HepG2 (cell line): ENCODE data around the gene SUCLG2. TPM values are rescaled to one million over a fixed set of nuclear protein-coding genes. Genes with fewer than 3 reads are reported as not detected.

Source experiments
- ATAC-seq: fragments of 200-7000 bp; cut with Tn5 transposase; 3 replicates; pipeline ENCODE4 v1.9.1; 2020; ENCODE audit warnings: mild to moderate bottlenecking, moderate library complexity
- BruUV-seq: library from RNA; stranded (reverse); fragments of 400-500 nt; replicated peaks from 2 replicates; lab custom pipeline; 2021; lab: Mats Ljungman, UMichigan
- CTCF ChIA-PET: fragments of 300-600 bp; formaldehyde crosslinking; extraction: SDS; loops from one replicate; lab custom pipeline; 2021; ENCODE audit warnings: low total read pairs, inconsistent platforms, low intra/inter-chr PET ratio; lab: Yijun Ruan, JAX
- POLR2A ChIA-PET: fragments of 350-600 bp; sonication (Branson Sonifier 250); formaldehyde crosslinking; loops from one replicate; lab custom pipeline; 2020; ENCODE audit warnings: antibody characterized with exemption, inconsistent platforms; lab: Yijun Ruan, JAX
- DNase-seq: peaks from one replicate; pipeline ENCODE4 v3.0.0-alpha.2; 2015; ENCODE audit warnings: low spot score
- FAIRE-seq: peaks from 3 replicates; lab custom pipeline; 2011; peaks lifted over from hg19 to GRCh38; lab: Jason Lieb, UNC
- H2AFZ ChIP-seq: one replicate; pipeline ENCODE4 v1.6.1; 2011; ENCODE audit warnings: low read length, inconsistent platforms
- H3K27ac ChIP-seq: fragments of 300-600 bp; 3 replicates; pipeline ENCODE4 v1.8.0; 2011; ENCODE audit warnings: mixed run types, mild to moderate bottlenecking, mixed read lengths, low read length, inconsistent platforms; ENCODE audit not compliant: insufficient read depth; ENCODE audit errors: extremely low read length
- H3K27me3 ChIP-seq, 2 experiments: fragments of 200-600 bp in 1 of 2; 2 replicates in 1 of 2; 3 replicates in 1 of 2; pipeline versions ENCODE4 v1.6.0 to v1.8.0; 2011; ENCODE audit warnings: low read length in 2 of 2, mild to moderate bottlenecking in 2 of 2, moderate library complexity in 2 of 2, inconsistent platforms in 1 of 2; ENCODE audit not compliant: insufficient read depth in 2 of 2, control insufficient read depth in 1 of 2
- H3K36me3 ChIP-seq, 2 experiments: fragments of 200-600 bp in 1 of 2; replicated peaks in 1 of 2; 2 replicates in 1 of 2; 3 replicates in 1 of 2; pipeline versions ENCODE4 v1.5.1 to v1.8.0; 2011; ENCODE audit warnings: low read length in 2 of 2, inconsistent platforms in 1 of 2; ENCODE audit not compliant: insufficient read depth in 2 of 2, control insufficient read depth in 1 of 2
- H3K4me1 ChIP-seq: 2 replicates; pipeline ENCODE4 v1.5.1; 2012; ENCODE audit warnings: low read length, inconsistent platforms; ENCODE audit not compliant: insufficient read depth
- H3K4me2 ChIP-seq: 2 replicates; pipeline ENCODE4 v1.6.0; 2011; ENCODE audit warnings: low read depth, low read length, inconsistent platforms
- H3K4me3 ChIP-seq, 3 experiments: fragments of 200-600 bp in 1 of 3; sonication (generic), shearing (Covaris generic) in 1 of 3; replicated peaks in 1 of 3; 2 replicates each; pipeline ENCODE4 v1.5.1; 2011 to 2016; ENCODE audit warnings: low read length in 3 of 3, inconsistent platforms in 2 of 3, low read depth in 2 of 3, mild to moderate bottlenecking in 2 of 3, control low read depth in 1 of 3, mixed read lengths in 1 of 3; ENCODE audit not compliant: insufficient read depth in 1 of 3
- H3K79me2 ChIP-seq: one replicate; pipeline ENCODE4 v1.6.1; 2011; ENCODE audit warnings: low read length, inconsistent platforms; ENCODE audit not compliant: insufficient read depth
- H3K9ac ChIP-seq: 2 replicates; pipeline ENCODE4 v1.6.0; 2011; ENCODE audit warnings: mild to moderate bottlenecking, low read depth, low read length, inconsistent platforms; ENCODE audit not compliant: insufficient read depth
- H3K9me3 ChIP-seq: 2 replicates; pipeline ENCODE4 v1.5.1; 2012; ENCODE audit warnings: mild to moderate bottlenecking, low read length
- H4K20me1 ChIP-seq: 2 replicates; pipeline ENCODE4 v1.6.0; 2011; ENCODE audit warnings: inconsistent platforms, mild to moderate bottlenecking, low read length, moderate library complexity; ENCODE audit not compliant: insufficient read depth
- ATF2 ChIP-seq: sonication (generic); formaldehyde crosslinking; IDR thresholded peaks from 2 replicates; pipeline ENCODE4 v1.4.0; 2020; ENCODE audit warnings: missing genetic modification reagents
- ISL2 ChIP-seq: sonication (generic); formaldehyde crosslinking; IDR thresholded peaks from 2 replicates; pipeline ENCODE4 v1.5.0; 2020; ENCODE audit warnings: missing genetic modification reagents
- NFYB ChIP-seq: sonication (generic); formaldehyde crosslinking; IDR thresholded peaks from 2 replicates; pipeline ENCODE4 v1.4.0; 2020; ENCODE audit warnings: missing genetic modification reagents
- PBX3 ChIP-seq: sonication (generic); formaldehyde crosslinking; IDR thresholded peaks from 2 replicates; pipeline ENCODE4 v1.8.1; 2023; ENCODE audit warnings: missing genetic modification reagents, inconsistent platforms, borderline replicate concordance
- SRSF9 ChIP-seq: fragments of 200-400 bp; formaldehyde crosslinking; IDR thresholded peaks from 2 replicates; pipeline ENCODE4 v1.6.1; 2018; ENCODE audit warnings: borderline replicate concordance, mild to moderate bottlenecking, low read depth, low read length; ENCODE audit not compliant: insufficient read depth, poor library complexity, severe bottlenecking
- TP53 ChIP-seq: sonication (generic); formaldehyde crosslinking; conservative IDR thresholded peaks from 2 replicates; pipeline ENCODE4 v1.4.0; 2020; ENCODE audit warnings: missing genetic modification reagents
- ZIK1 ChIP-seq: sonication (generic); formaldehyde crosslinking; IDR thresholded peaks from 2 replicates; pipeline ENCODE4 v1.5.0; 2020; ENCODE audit warnings: mild to moderate bottlenecking, low read depth, missing genetic modification reagents, borderline replicate concordance
- ZMYM2 ChIP-seq: sonication (generic); formaldehyde crosslinking; IDR thresholded peaks from 2 replicates; pipeline ENCODE4 v1.8.0; 2022; ENCODE audit warnings: mild to moderate bottlenecking, missing genetic modification reagents
- ZNF367 ChIP-seq: sonication (generic); formaldehyde crosslinking; IDR thresholded peaks from 2 replicates; pipeline ENCODE4 v1.4.0; 2020; ENCODE audit warnings: missing genetic modification reagents, borderline replicate concordance
- ZNF564 ChIP-seq: sonication (generic); formaldehyde crosslinking; IDR thresholded peaks from 2 replicates; pipeline ENCODE4 v1.8.1; 2023; ENCODE audit warnings: mild to moderate bottlenecking, missing genetic modification reagents
- WGBS: methylation state at CpG from one replicate; pipeline ENCODE4 v1.1.6; 2017; ENCODE audit warnings: low lambda C conversion rate; 5-methylcytosine and 5-hydroxymethylcytosine counted together
- in situ Hi-C: cut with HindIII; loops from 2 replicates; pipeline ENCODE4 v1.10.0; 2017; ENCODE audit warnings: low pct_unique_long_range_greater_than_20kb; ENCODE audit not compliant: extremely low pct_ligation_motif_present
- intact Hi-C: fragments of 100-400 bp; cut with micrococcal nuclease; formaldehyde crosslinking; loops from one replicate; pipeline ENCODE4 v1.10.0; 2022; ENCODE audit not compliant: unreplicated experiment
- polyA plus RNA-seq, 8 experiments: library from polyadenylated mRNA; depleted of rRNA in 3 of 8; stranded (reverse) in 7 of 8; unstranded in 1 of 8; fragments of >200 nt; fragmentation: Illumina TruSeq in 4 of 8; extraction: Trizol in 4 of 8; gene quantifications; 2 replicates each; pipeline versions ENCODE4 v1.2.1 to v1.2.3, GENCODE V29; 2011 to 2016; ENCODE audit warnings: low read depth in 4 of 8, missing spikeins in 1 of 8, mixed read lengths in 1 of 8; ENCODE audit not compliant: insufficient read depth in 1 of 8
- total RNA-seq, 5 experiments: library from RNA; depleted of rRNA; stranded (reverse); fragments of >200 nt; fragmentation: Illumina TruSeq; extraction: Trizol; gene quantifications; 2 replicates each; pipeline ENCODE4 v1.2.3, GENCODE V29; 2016; ENCODE audit warnings: low read depth in 1 of 5

Gene SUCLG2
- total and polyA plus RNA-seq, 2 of the 13 experiments (the other 11 are each of a cell fraction or from before 2014, with no cell fraction given), result 21.4 to 64.9 TPM

- ChIA-PET CTCF (no interaction called here), POLR2A (no interaction called here)
- H2AFZ ChIP-seq, result no peak overlapping the region
- no peaks in the 10 kb centered on the region for H3K27me3 ChIP-seq
- no TSS peak for BruUV-seq
- no peaks in the 10 kb centered on the region; a peak in 1 of 5 replicates for H3K36me3 ChIP-seq
- H3K4me1 ChIP-seq, result peaks cover 22% of the 10 kb centered on the region
- H4K20me1 ChIP-seq, result no peaks in the 10 kb centered on the region
- FAIRE-seq (no peak), DNase-seq (no peak), ATAC-seq (no peak)
- TF ChIP-seq TP53 (CRISPR knock-in tag) (no peak), ZNF367 (no peak), SRSF9 (no peak)
- no peak overlapping the region for H3K27ac ChIP-seq
- no peak overlapping the region for H3K4me3 ChIP-seq
- no peak overlapping the region for H3K4me2 ChIP-seq
- intact Hi-C loops, result no loop called here
- H3K9ac ChIP-seq, result no peak overlapping the region
- in situ Hi-C loops, result no loop called here
- H3K79me2 ChIP-seq, result no peaks in the 10 kb centered on the region
- WGBS, result 97% methylated on average over 4 of the region's 4 CpGs
- H3K9me3 ChIP-seq, result no peaks in the 10 kb centered on the region
Observed at GRCh38 chr3:67558426-67558825, 96.0 kb downstream of the SUCLG2 start.

- no peak for FAIRE-seq
- in situ Hi-C loops, result no loop called here
- no peak for ATAC-seq
Observed at GRCh38 chr3:67557848-67558355, 96.5 kb downstream of the SUCLG2 start.

More at GRCh38 chr3:67557848-67558355, 96.5 kb downstream of the SUCLG2 start:
- CTCF ChIA-PET, result no interaction called here
- POLR2A ChIA-PET, result no interaction called here
- Histone ChIP-seq H3K27me3 (no peaks in the 10 kb centered on the region), H3K9me3 (no peaks in the 10 kb centered on the region), H3K9ac (no peak overlapping the region), H2AFZ (no peak overlapping the region), H3K4me1 (peaks cover 22% of the 10 kb centered on the region), H3K4me3 (no peak overlapping the region), H3K4me2 (no peak overlapping the region), H4K20me1 (no peaks in the 10 kb centered on the region), H3K27ac (no peak overlapping the region), H3K36me3 (peaks cover 0 to 3% of the 10 kb centered on the region in 2 experiments; a peak in 1 of 5 replicates), H3K79me2 (no peaks in the 10 kb centered on the region)
- TF ChIP-seq PBX3 (no peak), ZNF564 (CRISPR knock-in tag) (no peak), ATF2 (CRISPR knock-in tag) (no peak), ISL2 (CRISPR knock-in tag) (no peak), ZMYM2 (CRISPR knock-in tag) (no peak), ZIK1 (CRISPR knock-in tag) (no peak), NFYB (CRISPR knock-in tag) (no peak)
- 95% methylated on average over 3 of the region's 3 CpGs for WGBS
- no TSS peak for BruUV-seq
- intact Hi-C loops, result no loop called here
- no peak for DNase-seq
